Tibial nerve (tissue), 4 donors: ENCODE measurements around the gene MINK1.

ENCODE experiments used
- CTCF ChIP-seq, 5 experiments: fragments of 200-600 bp in 3 of 5; fragments of 450-650 bp in 2 of 5; sonication (generic) in 3 of 5; IDR thresholded peaks; one replicate each; pipeline ENCODE4 v1.5.1; 2016 to 2019; ENCODE audit warnings: antibody characterized with exemption in 5 of 5, mild to moderate bottlenecking in 3 of 5, moderate library complexity in 2 of 5
- EP300 ChIP-seq, 2 donors: sonication (generic); formaldehyde crosslinking; IDR thresholded peaks; one replicate each; pipeline ENCODE4 v1.6.1; 2017; ENCODE audit warnings: antibody characterized with exemption in 2 of 2, mild to moderate bottlenecking in 1 of 2
- POLR2A ChIP-seq, 2 donors: fragments of 450-650 bp; IDR thresholded peaks; one replicate each; pipeline ENCODE4 v1.6.1; 2017; ENCODE audit warnings: antibody characterized with exemption in 2 of 2, mild to moderate bottlenecking in 2 of 2, moderate library complexity in 2 of 2

- no peak for TF ChIP-seq CTCF (IDR thresholded peaks at IDR 0.05)
- TF ChIP-seq POLR2A (IDR thresholded peaks at IDR 0.05): no peak
- TF ChIP-seq EP300 (IDR thresholded peaks at IDR 0.05): peak in 1 of 2 donors; percentile 22
These were observed 39.6 kb downstream of the MINK1 start for GRCh38 chr17:4872786-4873185.
